ENCODE results near the gene ZCCHC14.

Gene ZCCHC14

DNA sequence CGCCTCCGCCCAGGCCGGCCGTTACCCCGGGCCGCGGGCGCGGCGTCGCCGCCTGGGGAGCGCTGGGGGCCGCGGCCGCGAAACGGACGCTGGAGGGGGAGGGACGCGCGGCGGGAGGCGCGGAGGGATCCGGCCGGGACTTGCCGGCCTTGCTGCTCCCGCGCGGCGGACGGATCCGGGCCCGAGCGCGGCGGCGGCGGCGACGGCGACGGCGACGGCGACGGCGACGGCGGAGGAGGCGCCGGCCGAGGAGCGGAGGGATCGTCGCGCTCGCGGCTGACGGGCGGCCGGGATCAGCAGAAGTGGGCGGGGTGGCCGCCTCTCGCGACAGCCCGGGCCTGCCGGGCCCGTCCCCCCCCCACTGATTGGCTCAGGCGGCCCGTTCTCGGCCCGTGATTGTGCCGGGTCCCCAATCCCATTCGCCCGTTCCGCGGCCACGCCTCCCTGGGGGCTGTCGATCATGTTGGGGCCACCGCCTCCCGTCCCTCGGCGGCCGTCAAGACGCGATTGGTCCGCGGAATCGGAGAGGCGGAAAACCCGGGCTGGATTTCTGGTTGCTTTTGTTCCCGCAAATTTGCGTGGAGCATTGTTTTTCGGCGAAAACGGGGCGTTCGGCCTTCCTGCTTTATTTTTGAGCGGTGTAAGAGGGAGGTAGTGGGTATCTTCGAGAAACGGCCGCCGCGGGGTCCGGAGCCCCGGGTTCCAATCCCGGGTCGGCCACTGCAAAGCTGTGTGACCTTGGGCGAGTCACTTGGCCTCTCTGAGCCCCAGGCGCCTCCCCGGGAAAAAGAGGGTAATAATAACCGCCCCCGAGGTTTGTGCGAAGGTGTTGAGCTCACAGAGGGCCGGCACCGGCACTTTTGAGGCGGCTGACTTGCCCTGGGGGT lies at the start of gene ZCCHC14:
Gene ZCCHC14 (minus strand): TSS at position 304 of the 887 bp plus-strand sequence. CDS start 786 bp downstream, outside the sequence.
- peak; percentile 98 for DNase-seq

DNA sequence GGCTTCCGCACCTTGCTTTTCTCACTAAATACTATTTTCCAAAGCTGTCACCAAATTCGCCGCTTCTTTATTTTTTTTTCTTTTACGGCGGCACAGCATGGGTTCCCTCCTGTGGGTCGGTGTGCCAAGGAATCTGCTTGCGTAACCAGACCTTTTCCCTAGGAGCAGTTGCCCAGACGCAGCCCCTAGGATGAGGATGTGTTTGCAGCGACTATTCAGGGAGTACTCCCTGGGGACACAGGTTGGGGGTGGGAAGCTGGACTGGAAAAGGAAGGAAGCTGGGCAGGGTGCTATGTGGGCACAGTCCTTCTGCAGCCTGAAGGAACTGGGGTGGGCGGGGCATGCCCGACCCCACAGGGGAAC lies 49.0 kb upstream of the ZCCHC14 start:
- DNase-seq: no peak

DNA sequence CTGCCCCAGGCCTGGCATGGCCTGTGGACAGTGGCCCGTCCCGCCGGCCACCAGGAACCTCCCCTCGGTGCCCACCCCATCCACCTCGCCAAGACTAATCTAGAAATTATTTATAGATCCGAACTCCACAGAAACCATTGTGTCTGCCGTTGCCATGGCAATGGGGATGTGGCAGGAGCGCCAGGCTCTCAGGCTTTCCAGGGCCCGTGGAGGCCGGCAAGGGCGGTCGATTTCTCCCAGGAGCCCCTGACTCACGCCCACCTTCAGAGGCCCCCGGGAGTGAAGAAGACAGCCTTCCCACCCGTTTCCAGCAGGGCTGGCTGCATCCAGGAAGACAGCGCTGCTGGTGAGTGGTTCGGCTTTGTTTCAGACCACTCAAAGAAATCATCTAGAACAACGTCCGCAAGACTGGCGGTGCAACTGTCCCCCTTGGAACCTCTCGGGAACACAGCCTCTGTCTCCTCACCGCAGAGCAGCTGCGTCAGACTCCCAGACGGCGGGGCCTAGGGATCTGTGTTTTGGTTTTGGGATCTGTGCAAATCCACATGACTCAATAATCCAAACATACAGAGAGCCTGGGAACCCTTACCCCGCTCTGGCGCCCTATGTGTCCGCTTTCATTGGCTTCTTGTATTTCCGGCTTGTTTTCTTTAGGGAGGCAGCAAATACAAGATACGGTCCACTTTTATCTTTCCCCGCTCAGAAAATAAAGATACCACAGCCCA lies 48.5 kb upstream of the ZCCHC14 start:
- DNase-seq: peak; percentile 56

DNA sequence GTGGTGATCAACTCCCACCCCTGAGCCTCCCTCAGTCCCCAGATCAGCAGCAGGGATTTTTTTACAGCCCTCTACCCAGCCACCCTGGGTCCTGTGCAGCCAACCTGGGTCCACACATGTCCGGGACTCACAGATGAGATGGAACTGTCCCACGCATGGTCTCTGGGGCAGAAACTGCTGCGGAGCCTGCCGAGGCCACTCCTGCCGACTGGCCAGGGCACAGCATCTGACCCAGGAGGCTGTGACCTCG lies 48.0 kb upstream of the ZCCHC14 start:
- no peak for DNase-seq

DNA sequence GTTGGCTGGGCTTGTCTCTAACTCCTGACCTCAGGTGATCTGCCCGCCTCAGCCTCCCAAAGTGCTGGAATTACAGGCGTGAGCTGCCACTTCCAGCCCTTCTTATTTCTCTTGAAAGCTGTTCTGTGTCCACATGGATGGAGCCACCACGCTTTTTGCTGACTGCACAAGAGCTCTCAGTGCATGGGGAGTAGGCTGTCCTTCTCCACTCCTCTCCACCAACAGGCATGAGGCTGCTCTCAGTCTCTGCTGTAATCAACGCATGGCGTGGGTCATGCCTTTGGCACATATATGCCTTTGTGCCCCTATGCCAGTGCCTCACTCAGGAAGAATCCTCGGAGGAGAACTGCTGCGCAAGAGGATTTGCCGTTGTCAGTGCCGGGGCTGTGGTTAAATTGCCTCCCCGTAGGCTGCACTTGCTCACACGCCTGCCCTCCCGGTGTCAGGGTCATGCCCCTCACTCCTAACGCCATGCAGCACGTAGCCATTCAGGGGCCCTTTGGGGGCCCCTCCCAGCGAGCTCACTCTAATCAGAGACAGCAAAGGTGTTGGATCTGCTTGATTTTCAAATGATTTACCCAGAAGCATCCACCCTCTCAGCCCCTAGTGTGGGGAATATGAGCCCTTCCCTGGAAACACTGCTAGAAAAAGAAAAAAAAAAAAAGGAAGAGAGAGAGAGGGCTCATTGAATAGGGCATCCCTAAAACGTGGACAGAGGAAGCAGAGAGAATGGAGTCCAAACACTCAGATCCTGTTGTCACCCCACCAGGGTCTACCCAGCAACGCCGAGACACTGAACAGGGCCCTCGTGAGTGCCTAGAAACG lies 47.5 kb upstream of the ZCCHC14 start:
- DNase-seq: no peak

DNA sequence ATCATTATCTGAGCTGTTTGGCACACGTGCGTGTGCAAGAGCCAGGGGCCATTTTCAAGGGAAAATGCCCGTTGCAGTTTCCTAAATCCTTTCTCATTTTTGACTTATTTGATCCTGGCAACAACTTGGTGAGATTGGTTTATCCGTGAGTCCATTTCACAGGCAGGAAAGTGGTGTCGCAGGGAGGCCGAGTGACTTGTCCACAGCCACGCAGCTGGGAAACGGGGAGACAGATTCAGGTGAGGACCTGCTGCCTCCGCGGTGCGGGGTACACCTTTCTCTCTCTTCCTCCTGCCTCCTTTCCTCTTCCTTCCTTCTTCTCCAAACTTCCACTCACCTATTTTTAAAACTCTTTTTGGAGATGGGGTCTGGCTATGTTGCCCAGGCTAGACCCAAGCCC lies 46.3 kb upstream of the ZCCHC14 start:
- DNase-seq: no peak

DNA sequence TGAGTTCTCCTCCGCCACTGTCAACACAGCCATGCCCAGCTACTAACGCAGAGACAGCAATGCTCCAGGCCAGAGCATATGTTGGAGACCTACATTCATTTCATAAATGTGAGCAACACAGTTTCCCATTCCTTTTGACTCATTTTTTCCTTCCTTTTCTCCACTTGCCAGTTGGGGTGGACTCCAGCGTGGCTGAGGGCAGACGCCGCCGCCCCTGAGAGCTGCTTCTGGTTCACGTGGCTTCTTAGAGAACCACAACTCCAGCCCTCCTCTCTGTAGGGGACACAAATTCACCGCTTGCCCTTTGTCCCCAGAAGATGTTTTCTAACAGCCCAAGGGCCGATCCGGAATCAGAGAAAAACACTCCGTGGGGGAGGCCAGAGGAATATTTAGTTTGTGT lies 45.8 kb upstream of the ZCCHC14 start:
- DNase-seq: no peak

DNA sequence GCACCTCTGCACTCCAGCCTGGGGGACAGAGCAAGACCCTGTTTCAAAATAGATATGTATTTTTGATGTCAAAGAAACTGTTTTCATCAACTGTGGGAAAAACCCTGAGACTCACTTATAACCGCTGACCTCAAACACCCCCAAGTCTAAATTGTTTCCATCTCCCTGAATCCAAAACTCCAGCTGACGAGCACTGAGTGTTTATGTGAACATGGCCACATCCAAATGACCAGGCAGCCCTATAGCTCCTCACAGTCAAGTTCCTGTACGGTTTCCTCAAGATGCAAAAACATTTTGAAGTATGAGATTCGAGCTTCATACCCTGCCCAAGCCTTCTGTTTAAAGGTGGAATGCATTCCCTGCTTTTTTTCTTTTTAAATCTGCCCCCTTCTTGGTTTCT lies 45.3 kb upstream of the ZCCHC14 start:
- DNase-seq: no peak

DNA sequence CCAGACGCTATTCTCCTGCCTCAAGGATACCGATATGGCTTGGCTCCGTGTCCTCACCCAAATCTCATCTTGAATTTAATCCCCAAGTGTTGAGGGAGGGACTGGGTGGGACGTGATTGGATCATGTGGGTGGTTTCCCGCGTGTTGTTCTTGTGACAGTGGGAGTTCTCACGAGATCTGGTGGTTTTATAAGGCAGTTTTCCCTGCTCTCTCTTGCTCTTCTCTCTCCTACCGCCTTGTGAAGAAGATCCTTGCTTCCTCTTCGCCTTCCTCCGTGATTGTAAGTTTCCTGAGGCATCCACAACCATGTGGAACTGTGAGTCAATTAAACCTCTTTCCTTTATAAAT lies 43.9 kb upstream of the ZCCHC14 start:
- DNase-seq: no peak

DNA sequence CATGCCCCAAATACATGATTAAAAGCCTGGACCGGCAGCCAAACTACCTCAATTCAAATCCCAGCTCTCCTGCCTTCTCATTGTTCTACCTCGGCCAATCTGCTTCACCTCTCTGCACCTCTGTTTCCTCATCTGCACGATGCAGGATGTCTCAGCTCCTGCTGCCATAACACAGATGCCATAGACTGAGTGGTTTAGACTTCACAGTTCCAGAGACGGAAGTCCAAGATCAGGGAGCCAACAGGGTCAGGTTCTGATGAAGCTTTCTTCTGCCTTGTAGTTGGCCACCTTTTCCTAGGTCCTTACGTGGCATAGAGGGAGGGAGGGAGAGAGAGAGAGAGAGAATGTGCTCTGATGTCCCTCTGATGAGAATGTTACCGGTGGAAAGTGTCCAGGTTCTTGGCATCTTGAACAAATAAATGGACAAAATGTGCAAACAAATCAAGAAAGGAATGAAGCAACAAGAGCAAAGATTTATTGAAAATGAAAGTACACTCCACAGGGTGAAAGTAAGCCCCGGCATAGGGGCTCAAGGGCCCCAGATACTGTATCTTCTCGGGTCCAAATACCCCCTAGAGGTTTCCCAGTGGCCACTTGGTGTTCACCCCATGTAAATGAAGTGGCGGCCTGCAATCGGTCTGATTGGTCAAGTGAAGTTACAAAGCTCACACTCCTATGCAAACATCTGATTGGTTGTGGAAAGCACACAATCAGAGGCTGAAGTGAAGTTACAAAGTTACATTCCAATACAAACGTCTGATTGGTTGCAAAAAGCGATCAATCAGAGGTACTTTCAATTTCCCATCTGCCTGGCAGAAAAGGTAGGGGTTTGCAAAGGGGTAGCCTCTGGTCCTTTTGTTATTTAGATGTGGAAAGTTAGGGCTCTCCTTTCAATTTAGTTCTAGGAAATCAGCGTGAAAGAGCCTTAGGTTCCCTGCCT lies 43.3 kb upstream of the ZCCHC14 start:
- DNase-seq: no peak

DNA sequence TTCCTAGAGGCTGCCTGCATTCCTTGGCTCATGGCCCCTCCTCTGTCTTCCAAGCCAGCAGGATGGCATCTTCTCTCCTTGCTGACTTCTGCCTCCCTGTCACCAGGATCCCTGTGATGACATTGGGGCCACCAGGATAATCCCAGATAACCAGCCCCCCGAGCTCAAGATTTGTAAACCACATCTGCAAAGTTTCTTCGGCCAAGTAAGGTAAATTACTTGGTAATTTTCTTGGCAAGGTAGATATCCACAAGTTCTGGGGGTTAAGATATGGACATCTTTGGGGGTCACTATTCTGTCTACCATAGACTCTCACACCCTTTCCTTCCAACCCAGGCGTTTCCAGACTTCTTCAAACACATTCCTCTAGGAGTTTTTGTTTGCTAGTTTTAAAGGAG lies 42.6 kb upstream of the ZCCHC14 start:
- DNase-seq: no peak

DNA sequence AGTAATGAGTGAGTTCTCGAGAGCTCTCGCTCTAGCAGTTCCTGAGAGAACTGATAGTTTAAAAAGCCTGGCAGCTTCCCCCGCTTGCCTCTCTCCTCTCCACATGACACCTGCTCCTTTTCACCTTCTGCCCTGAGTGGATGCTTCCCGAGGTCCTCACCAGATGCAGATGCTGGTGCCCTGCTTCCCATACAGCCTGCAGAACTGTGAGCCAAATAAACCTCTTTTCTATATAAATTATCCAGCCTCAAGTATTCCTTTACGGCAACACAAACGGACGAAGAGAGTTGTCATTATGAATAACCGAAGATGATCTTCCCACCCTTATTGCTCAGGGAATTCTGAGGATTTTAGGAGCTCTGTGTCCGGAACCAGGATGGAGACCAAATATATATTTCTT lies 41.9 kb upstream of the ZCCHC14 start:
- no peak for DNase-seq

DNA sequence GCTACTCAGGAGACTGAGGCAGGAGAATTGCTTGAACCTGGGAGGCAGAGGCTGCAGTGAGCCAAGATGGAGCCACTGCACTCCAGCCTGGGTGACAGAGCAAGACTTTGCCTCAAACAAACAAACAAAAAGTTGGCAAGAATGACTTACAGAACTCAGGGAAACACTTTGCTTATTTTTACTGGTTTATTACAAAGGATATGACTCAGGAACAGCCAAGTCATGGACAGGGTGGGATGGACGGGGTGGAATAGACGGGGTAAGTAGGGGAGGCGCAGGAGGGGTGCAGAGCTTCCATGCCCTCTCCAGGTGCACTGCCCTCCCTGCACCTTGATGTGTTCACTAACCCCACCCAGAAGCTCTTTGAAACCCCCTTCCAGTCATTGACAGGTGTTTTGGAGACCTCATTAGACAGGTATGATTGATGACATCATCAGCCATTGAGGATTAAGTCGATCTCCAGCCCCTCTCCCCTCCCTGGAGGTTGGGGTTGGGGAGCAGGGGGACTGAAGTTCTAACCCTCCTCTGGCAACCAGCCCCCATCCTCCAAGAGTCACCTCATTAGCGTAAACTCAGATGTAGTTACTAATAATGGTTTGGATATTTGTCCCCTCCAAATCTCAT lies 41.3 kb upstream of the ZCCHC14 start:
- DNase-seq: no peak

DNA sequence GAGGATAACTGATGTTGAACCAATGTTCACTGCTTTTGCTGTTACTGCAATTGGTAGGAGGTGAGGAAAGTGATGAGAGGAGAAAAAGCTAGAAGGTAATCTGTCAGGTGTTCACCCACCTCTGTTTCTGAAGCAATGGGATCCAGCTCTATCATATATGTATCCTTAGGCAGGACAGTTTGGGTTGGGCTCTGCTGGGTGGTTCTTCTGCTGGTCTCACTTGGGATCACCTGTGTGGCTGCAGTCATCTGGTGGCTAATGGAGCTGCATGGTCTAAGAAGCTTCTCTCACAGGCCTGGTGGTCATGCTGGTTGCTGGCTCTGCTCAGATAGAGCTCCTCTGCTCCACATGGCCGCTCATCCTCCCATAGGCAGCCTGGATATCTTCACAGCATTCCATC lies 40.2 kb upstream of the ZCCHC14 start:
- DNase-seq: no peak

DNA sequence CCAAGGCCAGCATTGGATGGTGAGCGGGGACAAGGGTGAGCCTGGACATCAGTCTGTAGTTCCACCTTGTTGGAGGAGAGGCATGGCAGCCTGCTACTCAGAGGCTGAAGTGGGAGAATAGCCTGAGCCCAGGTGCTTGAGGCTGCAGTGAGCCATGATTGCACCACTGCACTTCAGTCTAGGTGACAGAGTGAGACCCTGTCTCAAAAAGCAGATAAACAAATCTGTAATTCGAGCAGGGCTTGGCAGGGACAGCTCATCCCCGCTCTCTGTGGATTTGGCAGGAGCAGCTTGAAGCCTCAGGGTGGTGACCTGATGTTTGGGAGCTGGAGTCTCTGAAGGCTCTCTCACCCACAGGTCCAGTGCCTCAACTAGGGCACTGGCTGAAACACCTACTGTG lies 38.6 kb upstream of the ZCCHC14 start:
- no peak for DNase-seq

DNA sequence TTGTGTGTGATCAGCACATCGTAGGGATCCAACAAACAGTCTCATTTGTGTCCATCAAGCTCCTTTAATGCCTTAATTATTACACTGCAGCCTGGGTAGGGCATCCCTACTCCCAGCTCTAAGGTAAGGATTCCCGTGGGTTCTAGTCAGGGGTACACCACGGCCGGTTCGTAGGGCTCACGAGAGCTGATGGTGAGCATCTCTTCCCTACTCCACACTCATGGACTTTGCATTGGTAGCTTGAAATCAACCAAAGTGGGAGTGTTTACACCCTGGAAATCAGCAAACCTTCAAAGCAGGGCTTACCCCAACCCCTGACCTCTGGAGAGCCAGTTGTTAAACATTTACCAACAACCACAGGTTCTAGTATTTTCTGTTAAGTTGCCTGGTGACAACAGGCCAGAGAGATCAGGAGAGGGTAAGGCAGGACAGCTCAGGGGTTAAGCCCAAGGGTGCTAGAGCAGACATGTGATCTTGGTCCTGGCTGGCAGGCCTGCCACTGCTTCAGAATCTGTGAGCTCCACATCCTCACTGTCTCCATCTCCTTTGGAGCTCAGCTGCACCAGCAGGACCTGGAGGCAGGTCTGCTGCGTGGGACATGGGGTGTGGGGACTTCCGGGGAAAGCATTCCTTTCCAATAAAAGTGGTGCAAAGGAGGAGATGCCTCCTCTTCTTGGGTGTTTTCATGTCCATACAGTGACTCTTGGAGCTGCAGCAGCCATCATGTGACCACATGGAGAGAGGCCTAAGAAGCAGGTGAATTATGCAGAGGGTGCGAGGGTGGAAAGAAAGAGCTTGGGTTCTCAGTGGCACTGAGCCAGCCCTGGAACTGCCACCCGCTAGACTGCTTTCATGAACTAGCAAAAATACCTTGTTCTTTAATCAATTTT lies 36.1 kb upstream of the ZCCHC14 start:
- no peak for DNase-seq

DNA sequence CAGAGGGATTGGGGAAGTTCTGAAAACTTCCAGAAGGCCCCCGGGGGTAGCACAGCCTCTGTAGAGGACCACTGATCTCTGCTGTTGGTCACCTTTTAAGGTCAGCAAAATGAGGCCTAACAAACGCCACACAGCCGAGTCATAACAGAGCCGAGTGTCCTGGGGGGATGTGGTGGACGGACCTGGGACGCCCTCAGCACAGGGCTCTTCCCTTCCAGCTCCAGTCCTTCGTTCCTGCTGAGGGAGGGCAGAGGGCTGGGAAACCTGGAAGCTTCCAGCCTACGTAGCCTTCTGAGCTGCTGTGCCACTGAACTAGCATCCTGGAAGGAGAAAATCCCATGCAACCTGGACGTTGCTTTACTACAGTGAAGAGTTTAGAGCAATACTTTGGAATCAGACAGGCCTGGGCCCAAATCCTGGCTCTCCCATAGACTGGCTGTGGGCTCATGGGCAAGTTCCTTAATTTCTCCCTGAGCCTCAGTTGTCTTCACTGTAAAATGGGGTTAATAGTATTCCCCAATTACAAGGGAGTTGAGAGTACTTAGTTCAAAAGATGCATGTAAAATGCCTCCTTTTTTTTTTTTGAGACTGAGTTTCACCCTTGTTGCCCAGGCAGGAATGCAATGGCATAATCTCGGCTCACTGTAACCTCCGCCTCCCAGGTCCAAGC lies 34.4 kb upstream of the ZCCHC14 start:
- DNase-seq: no peak

DNA sequence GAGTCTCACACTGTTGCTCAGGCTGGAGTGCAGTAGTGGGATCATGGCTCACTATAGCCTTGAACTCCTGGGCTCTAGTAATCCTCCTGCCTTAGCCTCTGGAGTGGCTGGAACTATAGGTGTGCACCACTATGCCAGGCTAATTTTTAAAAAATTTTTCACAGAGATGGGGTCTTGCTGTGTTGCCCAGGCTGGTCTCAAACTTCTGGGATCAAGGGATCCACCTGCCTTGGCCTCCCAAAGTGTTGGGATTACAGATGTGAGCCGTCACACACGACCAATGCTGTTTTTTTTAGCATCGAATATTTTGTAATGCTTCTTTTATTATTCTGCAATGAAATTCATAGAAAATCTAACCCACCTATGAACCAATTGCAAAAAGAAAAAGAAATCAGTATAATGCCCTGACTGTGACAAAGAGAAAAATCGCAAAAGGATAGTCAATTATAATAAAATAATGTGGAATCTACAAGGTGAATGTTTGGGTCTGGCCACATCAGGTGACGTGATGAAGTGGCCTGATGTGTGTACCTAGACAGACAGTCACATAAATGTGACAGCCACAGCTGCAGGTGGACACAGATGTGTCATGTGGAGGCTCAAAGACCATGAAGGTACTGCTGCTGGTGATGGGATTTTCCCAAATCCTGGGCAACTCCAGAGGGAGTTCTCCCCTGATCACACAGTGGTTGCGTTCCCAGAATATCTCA lies 33.6 kb upstream of the ZCCHC14 start:
- no peak for DNase-seq

DNA sequence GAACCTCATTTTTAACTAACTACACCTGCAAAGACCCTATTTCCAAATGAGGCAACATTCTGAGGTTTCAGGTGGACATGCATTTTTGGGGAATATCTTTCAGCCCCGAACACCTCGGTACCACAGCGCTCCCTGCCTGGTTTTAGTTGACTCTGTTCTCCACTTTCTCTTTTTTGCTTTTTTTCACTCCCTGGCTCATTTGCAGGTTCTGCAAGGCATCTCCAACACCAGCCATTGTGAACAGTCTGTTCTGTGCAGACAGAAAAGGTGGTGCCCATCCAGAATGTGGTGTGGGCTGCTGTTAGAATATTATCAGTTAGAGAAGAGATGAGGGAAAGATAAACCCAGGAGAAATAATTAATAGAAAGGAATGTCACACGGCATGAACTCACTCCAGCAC lies 32.5 kb upstream of the ZCCHC14 start:
- DNase-seq: no peak

DNA sequence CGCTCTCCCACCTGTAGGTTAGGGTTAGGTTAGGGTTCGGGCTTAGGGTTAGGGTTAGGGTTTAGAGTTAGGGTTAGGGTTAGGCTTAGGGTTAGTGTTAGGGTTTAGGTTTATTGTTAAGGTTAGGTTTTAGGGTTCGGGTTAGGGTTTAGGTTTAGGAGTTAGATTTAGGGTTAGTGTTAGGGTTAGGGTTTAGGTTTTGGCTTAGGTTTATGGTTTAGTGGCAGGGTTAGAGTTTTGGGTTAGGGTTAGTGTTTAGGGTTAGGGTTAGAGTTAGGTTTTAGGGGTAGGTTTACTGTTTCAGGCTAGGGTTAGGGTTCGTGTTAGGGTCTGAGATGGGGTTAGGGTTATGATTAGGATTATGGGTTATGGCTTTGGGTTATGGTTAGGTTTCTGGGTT lies 31.6 kb upstream of the ZCCHC14 start:
- no peak for DNase-seq

Measured in DMS53 (cell line).